K562 (cell line): ENCODE results near the gene INSL3. TPM values are rescaled to one million over a fixed set of nuclear protein-coding genes. Genes with fewer than 3 reads are reported as not detected.

ENCODE experiments used
- BRCA1 ChIP-seq, 2 experiments: fragments of 450-650 bp in 1 of 2; sonication (generic) in 1 of 2; formaldehyde crosslinking in 1 of 2; IDR thresholded peaks; 2 replicates each; pipeline versions ENCODE4 v1.5.0 to v1.6.1; 2017 to 2020; ENCODE audit warnings: mild to moderate bottlenecking in 1 of 2, missing genetic modification reagents in 1 of 2
- DACH1 ChIP-seq: fragments of 450-650 bp; IDR thresholded peaks from 2 replicates; pipeline ENCODE4 v1.6.1; 2018; ENCODE audit not compliant: partially characterized antibody
- E2F3 ChIP-seq: fragments of 250-450 bp; sonication (Bioruptor Pico); IDR thresholded peaks from 2 replicates; pipeline ENCODE4 v1.4.0; 2020; ENCODE audit warnings: mild to moderate bottlenecking
- ESRRA ChIP-seq: fragments of 450-650 bp; IDR thresholded peaks from 2 replicates; pipeline ENCODE4 v1.6.1; 2014; ENCODE audit warnings: low read depth, mild to moderate bottlenecking, moderate library complexity, borderline replicate concordance
- ETV5 ChIP-seq: sonication (generic); formaldehyde crosslinking; IDR thresholded peaks from 2 replicates; pipeline ENCODE4 v1.4.0; 2020; ENCODE audit warnings: low read depth, mild to moderate bottlenecking, missing genetic modification reagents
- FOXK2 ChIP-seq, 2 experiments: fragments of 450-650 bp; IDR thresholded peaks in 1 of 2; conservative IDR thresholded peaks in 1 of 2; 2 replicates each; pipeline ENCODE4 v1.6.1; 2016; ENCODE audit warnings: low read depth in 2 of 2, mild to moderate bottlenecking in 1 of 2
- GABPA ChIP-seq: fragments of 200-800 bp; sonication (Bioruptor generic); conservative IDR thresholded peaks from 2 replicates; pipeline ENCODE4 v1.6.1; 2016; ENCODE audit warnings: low read depth, missing genetic modification characterization, missing compliant biosample characterization
- GABPB1 ChIP-seq: sonication (generic); formaldehyde crosslinking; IDR thresholded peaks from 2 replicates; pipeline ENCODE4 v1.8.0; 2022; ENCODE audit warnings: mild to moderate bottlenecking, missing genetic modification reagents
- HNRNPH1 ChIP-seq: fragments of 200-400 bp; formaldehyde crosslinking; optimal IDR thresholded peaks from 2 replicates; pipeline ENCODE3; 2017; ENCODE audit warnings: low read depth, mild to moderate bottlenecking, low read length, moderate library complexity
- HOMEZ ChIP-seq: fragments of 250-450 bp; sonication (Bioruptor Pico); IDR thresholded peaks from 2 replicates; pipeline ENCODE4 v1.4.0; 2020; ENCODE audit warnings: mild to moderate bottlenecking, moderate library complexity
- KDM1A ChIP-seq, 2 experiments: fragments of 450-650 bp; IDR thresholded peaks; 2 replicates each; pipeline ENCODE4 v1.6.1; 2016; ENCODE audit warnings: mild to moderate bottlenecking in 2 of 2
- MAX ChIP-seq: sonication (generic); formaldehyde crosslinking; IDR thresholded peaks from 2 replicates; pipeline ENCODE4 v1.9.0; 2022; ENCODE audit warnings: mild to moderate bottlenecking, missing genetic modification reagents
- NCOA6 ChIP-seq: fragments of 450-650 bp; IDR thresholded peaks from 2 replicates; pipeline ENCODE4 v1.6.1; 2017; ENCODE audit warnings: mild to moderate bottlenecking
- SMARCA5 ChIP-seq: fragments of 450-650 bp; IDR thresholded peaks from 2 replicates; pipeline ENCODE4 v1.6.1; 2016
- SNAPC5 ChIP-seq: fragments of 250-450 bp; sonication (Bioruptor Pico); IDR thresholded peaks from 2 replicates; pipeline ENCODE4 v1.8.0; 2021; ENCODE audit warnings: moderate library complexity, mild to moderate bottlenecking, inconsistent platforms
- SOX6 ChIP-seq: fragments of 450-650 bp; IDR thresholded peaks from 2 replicates; pipeline ENCODE4 v1.6.1; 2014; ENCODE audit warnings: mild to moderate bottlenecking
- SPI1 ChIP-seq: IDR thresholded peaks from 2 replicates; pipeline ENCODE4 v1.6.1; 2011; ENCODE audit warnings: low read depth, low read length, control low read depth, borderline replicate concordance
- TBP ChIP-seq: optimal IDR thresholded peaks from 2 replicates; pipeline ENCODE3; 2011; ENCODE audit warnings: low read depth, low read length, improper control_type of control experiment
- TCF15 ChIP-seq: fragments of 250-450 bp; sonication (Bioruptor Pico); IDR thresholded peaks from 2 replicates; pipeline ENCODE4 v1.8.0; 2022; ENCODE audit warnings: moderate library complexity, mild to moderate bottlenecking, inconsistent platforms
- ZFPM2 ChIP-seq: fragments of 250-450 bp; sonication (Bioruptor Pico); IDR thresholded peaks from 2 replicates; pipeline ENCODE4 v1.5.1; 2022; ENCODE audit warnings: mild to moderate bottlenecking
- ZNF121 ChIP-seq: sonication (generic); formaldehyde crosslinking; conservative IDR thresholded peaks from 2 replicates; pipeline ENCODE4 v1.8.0; 2022; ENCODE audit warnings: missing genetic modification reagents
- ZNF280A ChIP-seq: fragments of 450-650 bp; IDR thresholded peaks from 2 replicates; pipeline ENCODE4 v1.6.1; 2018; ENCODE audit warnings: mild to moderate bottlenecking, low read depth; ENCODE audit not compliant: partially characterized antibody
- ZNF311 ChIP-seq: fragments of 250-450 bp; sonication (Bioruptor Pico); IDR thresholded peaks from 2 replicates; pipeline ENCODE4 v1.4.0; 2020; ENCODE audit warnings: mild to moderate bottlenecking, moderate library complexity
- ZNF764 ChIP-seq: fragments of 250-450 bp; sonication (Bioruptor Pico); IDR thresholded peaks from 2 replicates; pipeline ENCODE4 v1.4.0; 2020; ENCODE audit warnings: low read depth, mild to moderate bottlenecking, moderate library complexity
- polyA plus RNA-seq, 8 experiments: library from polyadenylated mRNA; depleted of rRNA in 4 of 8; stranded (reverse) in 5 of 8; unstranded in 3 of 8; fragments of >200 nt; fragmentation: Nextera tagmentation in 2 of 8; fragmentation: Illumina TruSeq in 1 of 8; extraction: Ambion mirVana in 2 of 8; extraction: Trizol in 1 of 8; gene quantifications; 2 replicates each; pipeline versions ENCODE4 v1.2.1 to v1.2.3, GENCODE V29; 2011 to 2014; ENCODE audit warnings: inconsistent platforms in 1 of 8, missing spikeins in 1 of 8
- total RNA-seq, 7 experiments: library from RNA; depleted of rRNA in 6 of 7; stranded (reverse); fragments of >200 nt in 6 of 7; fragmentation: Illumina TruSeq in 2 of 7; extraction: Trizol in 2 of 7; gene quantifications; 2 replicates each; pipeline versions ENCODE4 v1.2.1 to v1.2.3, GENCODE V29; 2011 to 2021; ENCODE audit warnings: low replicate concordance in 1 of 7

The INSL3 gene
- total and polyA plus RNA-seq, 9 of the 15 experiments (the other 6 are each of a cell fraction or from before 2014, with no cell fraction given): not detected

- TF ChIP-seq ESRRA: no peak; the same call in 1 of the 2 replicates
- TF ChIP-seq HNRNPH1: no peak
- peak; percentile 52 to 92; a peak in 3 of 4 replicates for TF ChIP-seq KDM1A (IDR thresholded peaks at IDR 0.05)
- no peak for TF ChIP-seq TBP
- peak; percentile 66; the same call in 1 of the 2 replicates for TF ChIP-seq MAX (CRISPR knock-in tag)
- 0 out of 2 replicates have a peak, but pooled peaks have one; percentile 6 for TF ChIP-seq GABPB1 (CRISPR knock-in tag)
- TF ChIP-seq SOX6: 0 out of 2 replicates have a peak, but pooled peaks have one; percentile 28
- TF ChIP-seq ZNF764: no peak
- no peak for TF ChIP-seq ZNF280A
- no peak for TF ChIP-seq HOMEZ (CRISPR knock-in tag)
- TF ChIP-seq TCF15 (CRISPR knock-in tag): no peak
- TF ChIP-seq ETV5 (CRISPR knock-in tag): 0 out of 2 replicates have a peak, but pooled peaks have one; percentile 54
- TF ChIP-seq BRCA1 (IDR thresholded peaks at IDR 0.05): no peak
- TF ChIP-seq BRCA1 (CRISPR knock-in tag; IDR thresholded peaks at IDR 0.05): no peak
- TF ChIP-seq ZNF311 (CRISPR knock-in tag): no peak
- TF ChIP-seq E2F3: no peak
- TF ChIP-seq ZNF121 (CRISPR knock-in tag): 0 out of 2 replicates have a peak, but pooled peaks have one; percentile 2
- TF ChIP-seq SMARCA5: peak; percentile 87; the same call in 1 of the 2 replicates
- no peak for TF ChIP-seq NCOA6
- TF ChIP-seq SPI1: peak; percentile 55; the same call in 1 of the 2 replicates
- TF ChIP-seq DACH1: no peak
- TF ChIP-seq FOXK2 (conservative IDR thresholded peaks at IDR 0.05 in 1 of 2, IDR thresholded peaks at IDR 0.05 in 1 of 2; ENCODE audit: low read depth in 2 of 2): no peak
- TF ChIP-seq GABPA (tag): 0 out of 2 replicates have a peak, but pooled peaks have one; percentile 38
- no peak for TF ChIP-seq SNAPC5 (CRISPR knock-in tag)
- TF ChIP-seq ZFPM2 (CRISPR knock-in tag): no peak
Observed at GRCh38 chr19:17794731-17795494, 26.4 kb downstream of the INSL3 start, which contains the start of gene B3GNT3 (continued).
